ENCODE data around the gene ANAPC2. TPM values are rescaled to one million over a fixed set of nuclear protein-coding genes. Genes with fewer than 3 reads are reported as not detected.

Gene ANAPC2
- total and polyA plus RNA-seq, 2 of the 4 experiments (the other 2 are of a cell fraction), result 9.3 to 29.5 TPM

GRCh38 chr9:137162505-137163364 is 25.6 kb downstream of the ANAPC2 start:
- no peak overlapping the region for H3K56ac ChIP-seq (ENCODE audit: extremely low read depth, insufficient read depth, low read length)
- no peak overlapping the region for H4K5ac ChIP-seq (ENCODE audit: low read depth, low read length)
- TF ChIP-seq RAD21 (IDR thresholded peaks at IDR 0.05; ENCODE audit: low read length), result no peak
- no peak for TF ChIP-seq MXI1 (IDR thresholded peaks at IDR 0.05; ENCODE audit: borderline replicate concordance, low read depth, low read length)
- no peak for TF ChIP-seq CEBPB (IDR thresholded peaks at IDR 0.05; ENCODE audit: low read depth, low read length)
- no peak for TF ChIP-seq USF2 (IDR thresholded peaks at IDR 0.05; ENCODE audit: low read depth, low read length)
- 5% methylated on average over 40 of the region's 74 CpGs; no CpG with 5 or more reads in 1 of the 2 experiments for WGBS, 2 experiments (ENCODE audit: extremely low coverage in 2 of 2, insufficient read length in 1 of 2)
- H4K91ac ChIP-seq (ENCODE audit: insufficient read depth, low read depth, low read length), result no peak overlapping the region
- no TSS peak for BruUV-seq (replicated peaks)
- CTCF ChIA-PET, result no interaction called here
- H3K4me3 ChIP-seq (ENCODE audit: insufficient read depth, low read depth, low read length), result peak overlapping the region; percentile 31
- H3K9me3 ChIP-seq (ENCODE audit: control insufficient read depth, insufficient read depth, low read length), result no peaks in the 10 kb centered on the region
- no peaks in the 10 kb centered on the region for H3K36me3 ChIP-seq (ENCODE audit: control insufficient read depth, insufficient read depth, low read length)
- POLR2A ChIA-PET (ENCODE audit: unreplicated experiment), result no interaction called here
- H2AK5ac ChIP-seq (ENCODE audit: low read depth, low read length), result no peak overlapping the region
- peaks cover 89% of the 10 kb centered on the region for H3K27me3 ChIP-seq (ENCODE audit: control insufficient read depth, insufficient read depth, low read length)
- DNase-seq (no peak), ATAC-seq (ENCODE audit: low read depth) (peak; percentile 54)
- H4K8ac ChIP-seq (ENCODE audit: low read depth in 2 of 2, low read length in 2 of 2), result peak overlapping the region in 1 of 2 experiments; percentile 63; a peak in 1 of 4 replicates
- no peak overlapping the region for H3K27ac ChIP-seq (ENCODE audit: insufficient read depth, low read length)
- H3K4me1 ChIP-seq (ENCODE audit: control insufficient read depth, insufficient read depth, low read length), result no peaks in the 10 kb centered on the region
- no peak overlapping the region for H2AK9ac ChIP-seq (replicated peaks; ENCODE audit: low read depth, low read length, poor library complexity)
- H3K9me1 ChIP-seq (ENCODE audit: insufficient read depth, low read length), result no peaks in the 10 kb centered on the region
- intact Hi-C loops (cut with micrococcal nuclease) (no loop called here), dilution Hi-C loops (cut with HindIII; ENCODE audit: low sequenced_read_pairs, unreplicated experiment) (no loop called here), in situ Hi-C loops (cut with MboI; ENCODE audit: low sequenced_read_pairs) (no loop called here)
- no peak overlapping the region for H3K4ac ChIP-seq (ENCODE audit: low read depth, low read length)
- H2BK20ac ChIP-seq (ENCODE audit: low read depth, low read length), result no peak overlapping the region
- H3K9ac ChIP-seq (ENCODE audit: low read depth, low read length), result no peak overlapping the region
- no peak overlapping the region for H3K14ac ChIP-seq (replicated peaks; ENCODE audit: low read depth, low read length)
- no peak overlapping the region for H3K18ac ChIP-seq (ENCODE audit: low read depth, low read length)
- no peaks in the 10 kb centered on the region for H4K20me1 ChIP-seq (ENCODE audit: insufficient read depth, low read length)
- no peak overlapping the region for H2BK120ac ChIP-seq (ENCODE audit: low read depth, low read length)
- H2BK15ac ChIP-seq (ENCODE audit: low read depth, low read length), result no peak overlapping the region
- H2AFZ ChIP-seq (replicated peaks; ENCODE audit: low read length, poor library complexity), result peak overlapping the region; percentile 94
- no peaks in the 10 kb centered on the region for H3K79me1 ChIP-seq (ENCODE audit: low read depth in 1 of 2, low read length in 2 of 2)
- H2BK5ac ChIP-seq (ENCODE audit: low read depth, low read length, poor library complexity, severe bottlenecking), result no peak overlapping the region
- H3K4me2 ChIP-seq (ENCODE audit: low read depth, low read length), result peak overlapping the region; percentile 67
- H3K23ac ChIP-seq (ENCODE audit: low read depth, low read length), result no peak overlapping the region
